ENCODE results near the gene CCDC197.

DNA sequence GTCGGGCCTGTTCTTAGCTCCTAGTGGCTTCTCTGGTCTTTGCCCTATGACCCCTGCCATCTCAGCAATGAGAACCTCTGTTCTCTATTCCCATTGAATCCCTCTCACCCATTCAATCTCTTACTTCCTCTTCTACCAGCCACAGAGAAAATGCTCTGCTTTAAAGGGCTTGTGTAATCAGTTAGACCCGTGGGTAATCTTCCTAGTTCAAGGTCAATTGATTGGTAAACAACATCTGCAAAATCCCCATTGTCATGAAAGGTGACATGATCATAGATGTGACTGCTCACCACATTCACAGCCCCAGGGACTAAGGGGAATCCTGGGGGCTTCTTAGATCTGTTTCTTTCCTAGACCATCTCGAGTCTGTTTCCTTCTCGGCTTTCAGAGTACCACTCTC, 7.2 kb upstream of the CCDC197 start:
- TF ChIP-seq CEBPB (IDR thresholded peaks at IDR 0.05; ENCODE audit: low read depth, low read length) (no peak), RAD21 (IDR thresholded peaks at IDR 0.05; ENCODE audit: low read length) (no peak)
- TF ChIP-seq, protein P1, sequence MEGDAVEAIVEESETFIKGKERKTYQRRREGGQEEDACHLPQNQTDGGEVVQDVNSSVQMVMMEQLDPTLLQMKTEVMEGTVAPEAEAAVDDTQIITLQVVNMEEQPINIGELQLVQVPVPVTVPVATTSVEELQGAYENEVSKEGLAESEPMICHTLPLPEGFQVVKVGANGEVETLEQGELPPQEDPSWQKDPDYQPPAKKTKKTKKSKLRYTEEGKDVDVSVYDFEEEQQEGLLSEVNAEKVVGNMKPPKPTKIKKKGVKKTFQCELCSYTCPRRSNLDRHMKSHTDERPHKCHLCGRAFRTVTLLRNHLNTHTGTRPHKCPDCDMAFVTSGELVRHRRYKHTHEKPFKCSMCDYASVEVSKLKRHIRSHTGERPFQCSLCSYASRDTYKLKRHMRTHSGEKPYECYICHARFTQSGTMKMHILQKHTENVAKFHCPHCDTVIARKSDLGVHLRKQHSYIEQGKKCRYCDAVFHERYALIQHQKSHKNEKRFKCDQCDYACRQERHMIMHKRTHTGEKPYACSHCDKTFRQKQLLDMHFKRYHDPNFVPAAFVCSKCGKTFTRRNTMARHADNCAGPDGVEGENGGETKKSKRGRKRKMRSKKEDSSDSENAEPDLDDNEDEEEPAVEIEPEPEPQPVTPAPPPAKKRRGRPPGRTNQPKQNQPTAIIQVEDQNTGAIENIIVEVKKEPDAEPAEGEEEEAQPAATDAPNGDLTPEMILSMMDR (conservative IDR thresholded peaks at IDR 0.05; ENCODE audit: low read depth, low read length): no peak

All from IMR-90 (cell line).